ENCODE data around the gene ABCF2. TPM values are rescaled to one million over a fixed set of nuclear protein-coding genes. Genes with fewer than 3 reads are reported as not detected.

The ABCF2 gene
- total RNA-seq, 6 donors from 2014 or later: 19.8 to 48.2 (median 28.6) TPM

DNA sequence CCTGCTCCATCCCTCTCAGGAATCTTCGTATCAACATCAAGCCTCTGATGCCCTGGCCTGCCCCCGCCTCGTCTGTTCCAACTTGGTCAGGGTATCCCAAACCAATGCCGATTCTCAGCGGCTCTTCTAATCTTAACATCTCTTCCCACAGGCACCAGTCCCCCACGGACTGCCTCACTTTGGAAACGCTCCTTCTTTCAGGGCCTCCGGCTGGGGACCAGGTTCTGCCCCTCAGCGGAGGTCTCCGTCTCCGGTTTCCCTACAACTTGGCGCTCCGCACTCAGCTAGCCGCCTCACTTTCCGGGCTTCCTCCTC, 488 bp downstream of the ABCF2 start:
- DNase-seq (no peak), ATAC-seq (ENCODE audit: low FRiP score in 2 of 2) (no peak)
- Histone ChIP-seq H3K4me1 (peaks cover 16 to 28% (median 18%) of the 10 kb centered on the region in 4 donors), H3K4me3 (peak overlapping the region; percentile 58 to 97 (median 92)), H3K9me3 (no peaks in the 10 kb centered on the region), H3K27ac (peak overlapping the region; percentile 66 to 86 (median 78)), H3K27me3 (no peaks in the 10 kb centered on the region), H3K36me3 (peaks cover 16 to 35% (median 33%) of the 10 kb centered on the region in 4 donors)
- TF ChIP-seq EP300 (IDR thresholded peaks at IDR 0.05): no peak
- no peak for TF ChIP-seq POLR2AphosphoS5 (IDR thresholded peaks at IDR 0.05)
- TF ChIP-seq POLR2A (IDR thresholded peaks at IDR 0.05): no peak
- TF ChIP-seq CTCF (IDR thresholded peaks at IDR 0.05): no peak
- 1 to 4% methylated on average over 15 of the region's 15 CpGs for WGBS, 2 donors

DNA sequence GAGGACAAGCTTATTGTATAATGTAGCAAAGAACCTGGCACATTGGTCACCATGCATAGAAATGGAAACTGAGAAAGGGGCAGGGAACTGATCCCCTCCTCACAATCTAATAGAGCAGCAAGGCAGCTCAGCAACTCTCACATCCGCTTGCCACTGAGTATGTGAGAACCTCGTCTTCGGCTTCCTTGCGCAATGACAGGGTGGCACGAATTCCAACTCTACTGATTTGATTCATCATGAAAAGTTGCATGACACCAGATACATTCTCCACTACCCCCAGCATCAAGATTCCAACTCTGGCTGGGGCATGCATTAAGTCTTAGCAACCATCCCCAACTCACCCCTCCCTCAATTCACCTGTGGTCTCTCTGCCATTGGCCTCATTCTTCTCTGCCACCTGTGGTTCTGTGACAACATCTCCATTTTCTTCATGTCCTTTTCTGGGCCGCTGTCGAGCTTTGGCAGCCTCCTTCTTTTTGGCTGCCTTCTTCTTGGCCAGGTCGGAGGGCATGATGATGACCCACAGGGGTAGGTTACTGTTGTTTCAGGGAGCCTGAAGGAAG, 976 bp downstream of the ABCF2 start:
- H3K4me1 ChIP-seq: peaks cover 16 to 27% (median 18%) of the 10 kb centered on the region in 4 donors
- peaks cover 16 to 40% (median 37%) of the 10 kb centered on the region in 4 donors for H3K36me3 ChIP-seq
- H3K4me3 ChIP-seq: peak overlapping the region; percentile 58 to 97 (median 92)
- no peak for TF ChIP-seq EP300 (IDR thresholded peaks at IDR 0.05)
- no peak for TF ChIP-seq POLR2AphosphoS5 (IDR thresholded peaks at IDR 0.05)
- TF ChIP-seq CTCF (IDR thresholded peaks at IDR 0.05): no peak
- no peak for TF ChIP-seq POLR2A (IDR thresholded peaks at IDR 0.05)
- WGBS, 2 donors: 53 to 55% methylated on average over 8 of the region's 8 CpGs
- H3K9me3 ChIP-seq: no peaks in the 10 kb centered on the region
- no peaks in the 10 kb centered on the region for H3K27me3 ChIP-seq
- peak overlapping the region in 1 of 4 donors; percentile 83 for H3K27ac ChIP-seq
- ATAC-seq (ENCODE audit: low FRiP score in 2 of 2) (no peak), DNase-seq (no peak)

GRCh38 chr7:151223728-151224127, 3.3 kb downstream of the ABCF2 start:
- TF ChIP-seq CTCF (IDR thresholded peaks at IDR 0.05) (no peak), POLR2AphosphoS5 (IDR thresholded peaks at IDR 0.05) (no peak), EP300 (IDR thresholded peaks at IDR 0.05) (no peak), POLR2A (IDR thresholded peaks at IDR 0.05) (no peak)
- peaks cover 25 to 61% (median 56%) of the 10 kb centered on the region in 4 donors for H3K36me3 ChIP-seq
- ATAC-seq (ENCODE audit: low FRiP score in 2 of 2) (no peak), DNase-seq (no peak)
- no peaks in the 10 kb centered on the region for H3K9me3 ChIP-seq
- H3K4me1 ChIP-seq: peaks cover 16 to 27% (median 18%) of the 10 kb centered on the region in 4 donors
- WGBS, 2 donors: 94 to 95% methylated on average over 14 of the region's 14 CpGs
- no peak overlapping the region for H3K27ac ChIP-seq
- no peak overlapping the region for H3K4me3 ChIP-seq
- no peaks in the 10 kb centered on the region for H3K27me3 ChIP-seq

DNA sequence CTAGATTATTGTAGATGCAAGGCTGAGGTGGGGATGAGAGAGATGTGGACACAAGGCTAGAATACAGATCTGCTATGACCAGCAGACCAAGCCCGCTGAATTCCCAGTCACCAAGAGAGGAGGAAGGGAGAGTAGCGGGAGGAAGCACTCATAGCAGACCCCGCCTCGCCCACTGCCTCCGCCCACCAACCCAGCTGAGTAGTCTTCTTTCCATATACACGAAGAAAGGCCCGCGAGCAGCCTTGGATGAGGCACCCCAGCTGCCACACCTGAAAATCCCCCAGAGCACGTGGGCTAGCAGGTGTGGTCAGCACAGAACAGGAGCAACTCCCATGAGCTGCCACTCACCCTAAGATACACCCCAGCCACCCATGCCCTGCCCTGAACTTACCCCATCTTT, 8.8 kb downstream of the ABCF2 start:
- no peaks in the 10 kb centered on the region for H3K9me3 ChIP-seq
- H3K4me3 ChIP-seq: no peak overlapping the region
- 94 to 95% methylated on average over 9 of the region's 9 CpGs for WGBS, 2 donors
- H3K27me3 ChIP-seq: no peaks in the 10 kb centered on the region
- no peak for TF ChIP-seq EP300 (IDR thresholded peaks at IDR 0.05)
- TF ChIP-seq POLR2AphosphoS5 (IDR thresholded peaks at IDR 0.05): no peak
- TF ChIP-seq CTCF (IDR thresholded peaks at IDR 0.05): no peak
- no peak for TF ChIP-seq POLR2A (IDR thresholded peaks at IDR 0.05)
- no peak for ATAC-seq (ENCODE audit: low FRiP score in 2 of 2)
- peaks cover 32 to 98% (median 89%) of the 10 kb centered on the region in 4 donors for H3K36me3 ChIP-seq
- DNase-seq: no peak
- H3K4me1 ChIP-seq: no peaks in the 10 kb centered on the region
- no peak overlapping the region for H3K27ac ChIP-seq

GRCh38 chr7:151215396-151215795, 11.6 kb downstream of the ABCF2 start:
- Histone ChIP-seq H3K27ac (no peak overlapping the region), H3K36me3 (peaks cover 17 to 80% (median 67%) of the 10 kb centered on the region in 4 donors), H3K9me3 (no peaks in the 10 kb centered on the region), H3K27me3 (no peaks in the 10 kb centered on the region), H3K4me1 (no peaks in the 10 kb centered on the region), H3K4me3 (no peak overlapping the region)
- no peak for DNase-seq
- TF ChIP-seq CTCF (IDR thresholded peaks at IDR 0.05) (no peak), POLR2A (IDR thresholded peaks at IDR 0.05) (no peak), POLR2AphosphoS5 (IDR thresholded peaks at IDR 0.05) (no peak)
- no peak for ATAC-seq (ENCODE audit: low FRiP score in 2 of 2)
- 96 to 97% methylated on average over 4 to 5 of the region's 5 CpGs for WGBS, 2 donors

Measured in upper lobe of left lung (tissue), 6 donors.